PC-3 (cell line): ENCODE measurements around the gene MRPL48.

Source experiments
- CTCF ChIP-seq: fragments of 300-600 bp; sonication (generic); conservative IDR thresholded peaks from 2 replicates; pipeline ENCODE4 v1.5.1; 2017; ENCODE audit warnings: antibody characterized with exemption, low read depth, mild to moderate bottlenecking, low read length
- EZH2 ChIP-seq: fragments of 300-600 bp; sonication (generic); IDR thresholded peaks from one replicate; pipeline ENCODE4 v1.6.1; 2017; ENCODE audit warnings: antibody characterized with exemption, mild to moderate bottlenecking, low read length; ENCODE audit not compliant: unreplicated experiment
- EZH2phosphoT487 ChIP-seq: fragments of 300-600 bp; sonication (generic); IDR thresholded peaks from 2 replicates; pipeline ENCODE4 v1.6.1; 2018; ENCODE audit warnings: mild to moderate bottlenecking, antibody characterized with exemption, low read length, borderline replicate concordance

GRCh38 chr11:73748300-73748699, 39.4 kb upstream of the MRPL48 start:
- no peak for TF ChIP-seq CTCF
- no peak for TF ChIP-seq EZH2
- no peak for TF ChIP-seq EZH2phosphoT487
